BE2C (cell line): ENCODE data around the gene TOR2A.

Experiments used
- DNase-seq: peaks from one replicate; pipeline ENCODE4 v3.0.0-alpha.2; 2020
- H3K27me3 ChIP-seq: fragments of 250-450 bp; sonication (Bioruptor Pico); 2 replicates; pipeline ENCODE4 v1.5.1; 2020; ENCODE audit warnings: mild to moderate bottlenecking
- H3K36me3 ChIP-seq: fragments of 250-450 bp; sonication (Bioruptor Pico); 2 replicates; pipeline ENCODE4 v1.5.1; 2020; ENCODE audit warnings: mild to moderate bottlenecking
- H3K4me1 ChIP-seq: fragments of 250-450 bp; sonication (Bioruptor Pico); 2 replicates; pipeline ENCODE4 v1.5.1; 2020
- H3K4me3 ChIP-seq: 2 replicates; pipeline ENCODE4 v1.5.1; 2011; ENCODE audit warnings: low read depth, low read length
- H3K9me3 ChIP-seq: fragments of 250-450 bp; sonication (Bioruptor Pico); 2 replicates; pipeline ENCODE4 v1.5.1; 2020
- TF ChIP-seq, protein P1 (sequence below): IDR thresholded peaks from 2 replicates; pipeline ENCODE4 v1.5.1; 2012; ENCODE audit warnings: mild to moderate bottlenecking, low read depth, low read length

Gene TOR2A

GRCh38 chr9:127769929-127770582 lies 35.0 kb upstream of the TOR2A start:
- Histone ChIP-seq H3K36me3 (no peaks in the 10 kb centered on the region), H3K27me3 (no peaks in the 10 kb centered on the region), H3K4me1 (peaks cover 9% of the 10 kb centered on the region), H3K4me3 (no peak overlapping the region), H3K9me3 (no peaks in the 10 kb centered on the region)
- no peak for DNase-seq
- TF ChIP-seq, protein P1, sequence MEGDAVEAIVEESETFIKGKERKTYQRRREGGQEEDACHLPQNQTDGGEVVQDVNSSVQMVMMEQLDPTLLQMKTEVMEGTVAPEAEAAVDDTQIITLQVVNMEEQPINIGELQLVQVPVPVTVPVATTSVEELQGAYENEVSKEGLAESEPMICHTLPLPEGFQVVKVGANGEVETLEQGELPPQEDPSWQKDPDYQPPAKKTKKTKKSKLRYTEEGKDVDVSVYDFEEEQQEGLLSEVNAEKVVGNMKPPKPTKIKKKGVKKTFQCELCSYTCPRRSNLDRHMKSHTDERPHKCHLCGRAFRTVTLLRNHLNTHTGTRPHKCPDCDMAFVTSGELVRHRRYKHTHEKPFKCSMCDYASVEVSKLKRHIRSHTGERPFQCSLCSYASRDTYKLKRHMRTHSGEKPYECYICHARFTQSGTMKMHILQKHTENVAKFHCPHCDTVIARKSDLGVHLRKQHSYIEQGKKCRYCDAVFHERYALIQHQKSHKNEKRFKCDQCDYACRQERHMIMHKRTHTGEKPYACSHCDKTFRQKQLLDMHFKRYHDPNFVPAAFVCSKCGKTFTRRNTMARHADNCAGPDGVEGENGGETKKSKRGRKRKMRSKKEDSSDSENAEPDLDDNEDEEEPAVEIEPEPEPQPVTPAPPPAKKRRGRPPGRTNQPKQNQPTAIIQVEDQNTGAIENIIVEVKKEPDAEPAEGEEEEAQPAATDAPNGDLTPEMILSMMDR: no peak

GRCh38 chr9:127769101-127769500 lies 34.0 kb upstream of the TOR2A start:
- no peaks in the 10 kb centered on the region for H3K9me3 ChIP-seq
- DNase-seq: no peak
- no peak overlapping the region for H3K4me3 ChIP-seq
- H3K4me1 ChIP-seq: peaks cover 9% of the 10 kb centered on the region
- no peaks in the 10 kb centered on the region for H3K36me3 ChIP-seq
- no peaks in the 10 kb centered on the region for H3K27me3 ChIP-seq
- TF ChIP-seq, protein P1: no peak

DNA sequence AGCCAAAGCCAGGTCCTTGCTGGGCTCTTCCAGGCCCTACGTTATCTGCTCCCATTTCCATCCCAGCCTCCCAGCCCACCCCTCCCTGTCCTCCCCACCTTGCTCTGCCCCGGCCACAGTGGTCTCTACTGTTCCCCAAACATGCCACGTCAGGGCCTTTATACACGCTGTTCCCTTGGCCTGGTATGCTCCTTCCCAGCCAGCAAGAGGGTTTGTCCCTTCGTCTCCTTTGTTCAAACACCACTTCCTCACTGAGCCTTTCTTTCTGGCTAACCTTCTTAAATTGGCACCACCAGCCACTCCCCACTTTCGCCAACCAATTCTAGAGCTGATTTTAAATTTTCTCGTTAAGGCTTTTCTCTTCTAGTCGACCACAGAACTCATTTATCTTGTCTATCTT lies 33.6 kb upstream of the TOR2A start:
- Histone ChIP-seq H3K36me3 (no peaks in the 10 kb centered on the region), H3K27me3 (no peaks in the 10 kb centered on the region), H3K4me3 (no peak overlapping the region), H3K4me1 (peaks cover 9% of the 10 kb centered on the region), H3K9me3 (no peaks in the 10 kb centered on the region)
- TF ChIP-seq, protein P1: no peak
- DNase-seq: no peak

GRCh38 chr9:127767909-127768331 lies 32.8 kb upstream of the TOR2A start:
- H3K36me3 ChIP-seq: no peaks in the 10 kb centered on the region
- TF ChIP-seq, protein P1: no peak
- H3K9me3 ChIP-seq: no peaks in the 10 kb centered on the region
- no peak overlapping the region for H3K4me3 ChIP-seq
- peak; percentile 51 for DNase-seq
- no peaks in the 10 kb centered on the region for H3K27me3 ChIP-seq
- H3K4me1 ChIP-seq: peaks cover 9% of the 10 kb centered on the region

DNA sequence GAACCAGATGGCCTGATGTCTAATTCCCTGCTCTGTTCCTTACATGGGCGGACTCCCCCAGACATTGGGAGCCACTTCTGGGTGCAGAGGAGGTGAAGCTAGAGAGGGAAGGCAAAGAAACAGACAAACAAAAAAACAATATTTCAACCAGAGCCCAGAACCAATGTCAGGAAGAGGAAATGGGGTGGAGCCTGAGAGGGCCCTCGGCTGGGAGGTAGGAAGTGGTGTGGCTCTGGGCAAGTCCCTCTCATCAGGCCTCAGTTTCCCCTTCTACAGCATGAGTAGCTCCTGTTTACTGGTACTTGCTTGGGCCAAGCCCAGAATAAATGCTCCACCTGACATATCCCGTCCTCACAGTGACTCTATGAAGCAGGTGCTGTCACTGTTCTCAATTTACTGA lies 32.3 kb upstream of the TOR2A start:
- TF ChIP-seq, protein P1: no peak
- Histone ChIP-seq H3K9me3 (no peaks in the 10 kb centered on the region), H3K4me1 (peaks cover 10% of the 10 kb centered on the region), H3K4me3 (no peak overlapping the region), H3K27me3 (no peaks in the 10 kb centered on the region), H3K36me3 (no peaks in the 10 kb centered on the region)
- no peak for DNase-seq

DNA sequence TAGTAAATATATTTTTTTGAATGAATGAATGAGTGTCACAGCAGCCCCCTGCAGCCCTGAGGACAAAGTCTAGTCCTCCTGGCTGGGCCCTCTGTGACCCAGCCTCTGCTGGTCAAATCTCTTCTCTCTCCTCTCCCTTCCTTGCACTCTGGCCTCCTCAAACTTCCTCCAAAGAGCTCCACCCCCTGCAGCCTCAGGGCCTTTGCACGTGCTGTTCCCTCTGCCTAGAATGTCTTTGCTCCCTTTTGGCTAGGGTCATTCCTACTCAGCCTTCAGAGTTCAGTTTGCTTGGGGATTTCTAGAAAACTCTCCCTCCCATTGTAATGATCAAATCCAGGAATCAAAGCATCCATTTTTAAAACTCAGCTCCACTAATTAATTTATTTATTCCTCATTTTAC lies 30.3 kb upstream of the TOR2A start:
- no peaks in the 10 kb centered on the region for H3K27me3 ChIP-seq
- H3K4me3 ChIP-seq: no peak overlapping the region
- H3K4me1 ChIP-seq: peaks cover 18% of the 10 kb centered on the region
- TF ChIP-seq, protein P1: no peak
- no peak for DNase-seq
- H3K9me3 ChIP-seq: no peaks in the 10 kb centered on the region
- H3K36me3 ChIP-seq: no peaks in the 10 kb centered on the region
